Peyer's patch (tissue), 4 donors: ENCODE results near the gene CDH23.

Experiments
- CTCF ChIP-seq, 6 experiments: fragments of 450-650 bp in 4 of 6; fragments of 200-600 bp in 2 of 6; sonication (generic) in 1 of 6; IDR thresholded peaks; one replicate each; pipeline ENCODE4 v1.5.1; 2017 to 2019; ENCODE audit warnings: antibody characterized with exemption in 6 of 6, mild to moderate bottlenecking in 3 of 6, moderate library complexity in 1 of 6
- POLR2A ChIP-seq, 2 donors: fragments of 450-650 bp; IDR thresholded peaks; one replicate each; pipeline ENCODE4 v1.5.1; 2017; ENCODE audit warnings: antibody characterized with exemption in 2 of 2, mild to moderate bottlenecking in 2 of 2, moderate library complexity in 2 of 2

- TF ChIP-seq CTCF (IDR thresholded peaks at IDR 0.05) (no peak), POLR2A (IDR thresholded peaks at IDR 0.05) (no peak)
Observed at GRCh38 chr10:71645185-71645584, 248.5 kb downstream of the CDH23 start.
